HepG2 (cell line): ENCODE measurements around the gene ZNF574. TPM values are rescaled to one million over a fixed set of nuclear protein-coding genes. Genes with fewer than 3 reads are reported as not detected.

Source experiments
- CCAR2 ChIP-seq: fragments of 200-400 bp; formaldehyde crosslinking; optimal IDR thresholded peaks from 2 replicates; pipeline ENCODE3; 2018; ENCODE audit warnings: low read depth, mild to moderate bottlenecking, low read length, moderate library complexity
- DPF2 ChIP-seq: sonication (generic); formaldehyde crosslinking; IDR thresholded peaks from 2 replicates; pipeline ENCODE4 v1.4.0; 2020; ENCODE audit warnings: mild to moderate bottlenecking, low read depth, missing genetic modification reagents, borderline replicate concordance
- ERF ChIP-seq: IDR thresholded peaks from 2 replicates; pipeline ENCODE4 v1.6.1; 2018; ENCODE audit warnings: missing biosample characterization, missing genetic modification reagents
- GPN1 ChIP-seq: sonication (generic); formaldehyde crosslinking; IDR thresholded peaks from 2 replicates; pipeline ENCODE4 v1.5.1; 2020; ENCODE audit warnings: missing genetic modification reagents, borderline replicate concordance
- KDM1A ChIP-seq: IDR thresholded peaks from 2 replicates; pipeline ENCODE4 v1.6.1; 2016; ENCODE audit warnings: missing compliant biosample characterization
- KDM2A ChIP-seq: sonication (generic); formaldehyde crosslinking; IDR thresholded peaks from 2 replicates; pipeline ENCODE4 v1.4.0; 2020; ENCODE audit warnings: low read depth, missing genetic modification reagents, borderline replicate concordance
- RARG ChIP-seq: sonication (generic); formaldehyde crosslinking; IDR thresholded peaks from 2 replicates; pipeline ENCODE4 v1.4.0; 2020; ENCODE audit warnings: low read depth, mild to moderate bottlenecking, missing genetic modification reagents
- SIX4 ChIP-seq: sonication (generic); formaldehyde crosslinking; IDR thresholded peaks from 2 replicates; pipeline ENCODE4 v1.4.0; 2020; ENCODE audit warnings: missing genetic modification reagents
- YY1 ChIP-seq: IDR thresholded peaks from 2 replicates; pipeline ENCODE4 v1.6.1; 2011; ENCODE audit warnings: low read length, low read depth, moderate library complexity, mild to moderate bottlenecking; ENCODE audit not compliant: insufficient read depth, insufficient replicate concordance
- ZMYM3 ChIP-seq: sonication (generic); formaldehyde crosslinking; IDR thresholded peaks from 2 replicates; pipeline ENCODE4 v1.5.1; 2020; ENCODE audit warnings: mild to moderate bottlenecking, missing genetic modification reagents
- ZNF17 ChIP-seq: sonication (generic); formaldehyde crosslinking; IDR thresholded peaks from 2 replicates; pipeline ENCODE4 v1.5.0; 2020; ENCODE audit warnings: mild to moderate bottlenecking, missing genetic modification reagents
- ZNF337 ChIP-seq: sonication (generic); formaldehyde crosslinking; IDR thresholded peaks from 2 replicates; pipeline ENCODE4 v1.5.1; 2020; ENCODE audit warnings: missing genetic modification reagents, low read depth, mild to moderate bottlenecking, borderline replicate concordance
- ZNF33B ChIP-seq: sonication (generic); formaldehyde crosslinking; IDR thresholded peaks from 2 replicates; pipeline ENCODE4 v1.5.1; 2020; ENCODE audit warnings: mild to moderate bottlenecking, missing genetic modification reagents
- ZNF749 ChIP-seq: sonication (generic); formaldehyde crosslinking; IDR thresholded peaks from 2 replicates; pipeline ENCODE4 v1.8.0; 2022; ENCODE audit warnings: mild to moderate bottlenecking, missing genetic modification reagents, moderate library complexity, borderline replicate concordance
- ZNF782 ChIP-seq: sonication (generic); formaldehyde crosslinking; IDR thresholded peaks from 2 replicates; pipeline ENCODE4 v1.4.0; 2020; ENCODE audit warnings: missing genetic modification reagents, mild to moderate bottlenecking, borderline replicate concordance
- ZNF883 ChIP-seq: sonication (generic); formaldehyde crosslinking; IDR thresholded peaks from 2 replicates; pipeline ENCODE4 v1.5.1; 2020; ENCODE audit warnings: mild to moderate bottlenecking, missing genetic modification reagents; ENCODE audit errors: not compliant biosample characterization
- polyA plus RNA-seq, 8 experiments: library from polyadenylated mRNA; depleted of rRNA in 3 of 8; stranded (reverse) in 7 of 8; unstranded in 1 of 8; fragments of >200 nt; fragmentation: Illumina TruSeq in 4 of 8; extraction: Trizol in 4 of 8; gene quantifications; 2 replicates each; pipeline versions ENCODE4 v1.2.1 to v1.2.3, GENCODE V29; 2011 to 2016; ENCODE audit warnings: low read depth in 4 of 8, missing spikeins in 1 of 8, mixed read lengths in 1 of 8; ENCODE audit not compliant: insufficient read depth in 1 of 8
- total RNA-seq, 5 experiments: library from RNA; depleted of rRNA; stranded (reverse); fragments of >200 nt; fragmentation: Illumina TruSeq; extraction: Trizol; gene quantifications; 2 replicates each; pipeline ENCODE4 v1.2.3, GENCODE V29; 2016; ENCODE audit warnings: low read depth in 1 of 5
- TF ChIP-seq, protein P1 (sequence below): sonication (generic); formaldehyde crosslinking; conservative IDR thresholded peaks from 2 replicates; pipeline ENCODE4 v1.8.0; 2022; ENCODE audit warnings: mild to moderate bottlenecking, moderate library complexity, missing genetic modification reagents
- TF ChIP-seq, protein P2 (sequence below): sonication (generic); formaldehyde crosslinking; IDR thresholded peaks from 2 replicates; pipeline ENCODE4 v1.4.0; 2020; ENCODE audit warnings: missing genetic modification reagents
- TF ChIP-seq, protein P3 (sequence below): sonication (generic); formaldehyde crosslinking; IDR thresholded peaks from 2 replicates; pipeline ENCODE4 v1.5.1; 2020; ENCODE audit warnings: missing genetic modification reagents, mild to moderate bottlenecking, borderline replicate concordance
- TF ChIP-seq, protein P4 (sequence below): sonication (generic); formaldehyde crosslinking; IDR thresholded peaks from 2 replicates; pipeline ENCODE4 v1.5.0; 2020; ENCODE audit warnings: missing genetic modification reagents, mild to moderate bottlenecking, borderline replicate concordance

Gene ZNF574
- total and polyA plus RNA-seq, 2 of the 13 experiments (the other 11 are each of a cell fraction or from before 2014, with no cell fraction given), result 7.7 to 7.9 TPM

DNA sequence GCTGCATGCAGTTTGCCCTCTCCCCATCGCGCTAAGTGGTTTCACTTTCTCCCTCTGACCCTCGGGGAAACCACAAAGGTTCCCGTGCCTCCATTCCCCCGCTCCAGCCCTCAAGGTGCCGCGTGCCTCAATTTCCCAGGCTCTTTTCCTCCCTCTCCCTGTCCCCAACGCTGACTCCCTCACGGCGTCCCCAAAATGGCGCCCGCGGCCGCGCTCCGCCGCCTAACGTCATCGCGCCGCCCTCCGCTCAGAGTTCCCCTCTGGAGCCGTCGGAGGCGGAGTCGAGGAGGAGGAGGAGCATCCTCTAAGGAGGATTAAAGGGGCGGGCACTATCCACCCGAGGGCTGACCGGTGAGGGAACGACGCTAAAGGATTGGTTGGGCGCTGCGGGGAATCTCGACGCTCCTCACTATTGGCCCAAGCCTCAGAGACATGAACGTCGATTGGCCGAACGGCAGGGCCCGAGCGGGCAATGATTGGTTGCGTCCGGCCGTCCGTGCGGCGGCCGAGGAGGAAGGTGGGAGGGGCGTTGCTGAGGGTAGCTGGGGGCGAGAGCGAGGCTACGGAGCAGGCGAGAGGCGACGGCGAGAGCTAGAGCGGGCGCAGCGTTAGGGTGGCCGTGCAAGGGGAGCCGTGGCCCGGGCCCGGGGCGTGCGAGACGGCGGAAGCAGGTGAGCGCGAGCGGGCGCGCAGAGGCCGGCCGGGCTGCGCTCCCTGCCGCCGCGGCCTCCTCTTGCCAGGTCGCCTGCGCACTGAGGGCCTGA is at the start of gene ZNF574 (continued):
- TF ChIP-seq, protein P1, sequence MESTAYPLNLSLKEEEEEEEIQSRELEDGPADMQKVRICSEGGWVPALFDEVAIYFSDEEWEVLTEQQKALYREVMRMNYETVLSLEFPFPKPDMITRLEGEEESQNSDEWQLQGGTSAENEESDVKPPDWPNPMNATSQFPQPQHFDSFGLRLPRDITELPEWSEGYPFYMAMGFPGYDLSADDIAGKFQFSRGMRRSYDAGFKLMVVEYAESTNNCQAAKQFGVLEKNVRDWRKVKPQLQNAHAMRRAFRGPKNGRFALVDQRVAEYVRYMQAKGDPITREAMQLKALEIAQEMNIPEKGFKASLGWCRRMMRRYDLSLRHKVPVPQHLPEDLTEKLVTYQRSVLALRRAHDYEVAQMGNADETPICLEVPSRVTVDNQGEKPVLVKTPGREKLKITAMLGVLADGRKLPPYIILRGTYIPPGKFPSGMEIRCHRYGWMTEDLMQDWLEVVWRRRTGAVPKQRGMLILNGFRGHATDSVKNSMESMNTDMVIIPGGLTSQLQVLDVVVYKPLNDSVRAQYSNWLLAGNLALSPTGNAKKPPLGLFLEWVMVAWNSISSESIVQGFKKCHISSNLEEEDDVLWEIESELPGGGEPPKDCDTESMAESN, result peak; percentile 72; the same call in 1 of the 2 replicates
- TF ChIP-seq, protein P2, sequence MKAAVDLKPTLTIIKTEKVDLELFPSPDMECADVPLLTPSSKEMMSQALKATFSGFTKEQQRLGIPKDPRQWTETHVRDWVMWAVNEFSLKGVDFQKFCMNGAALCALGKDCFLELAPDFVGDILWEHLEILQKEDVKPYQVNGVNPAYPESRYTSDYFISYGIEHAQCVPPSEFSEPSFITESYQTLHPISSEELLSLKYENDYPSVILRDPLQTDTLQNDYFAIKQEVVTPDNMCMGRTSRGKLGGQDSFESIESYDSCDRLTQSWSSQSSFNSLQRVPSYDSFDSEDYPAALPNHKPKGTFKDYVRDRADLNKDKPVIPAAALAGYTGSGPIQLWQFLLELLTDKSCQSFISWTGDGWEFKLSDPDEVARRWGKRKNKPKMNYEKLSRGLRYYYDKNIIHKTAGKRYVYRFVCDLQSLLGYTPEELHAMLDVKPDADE (CRISPR knock-in tag), result no peak
- TF ChIP-seq, protein P3, sequence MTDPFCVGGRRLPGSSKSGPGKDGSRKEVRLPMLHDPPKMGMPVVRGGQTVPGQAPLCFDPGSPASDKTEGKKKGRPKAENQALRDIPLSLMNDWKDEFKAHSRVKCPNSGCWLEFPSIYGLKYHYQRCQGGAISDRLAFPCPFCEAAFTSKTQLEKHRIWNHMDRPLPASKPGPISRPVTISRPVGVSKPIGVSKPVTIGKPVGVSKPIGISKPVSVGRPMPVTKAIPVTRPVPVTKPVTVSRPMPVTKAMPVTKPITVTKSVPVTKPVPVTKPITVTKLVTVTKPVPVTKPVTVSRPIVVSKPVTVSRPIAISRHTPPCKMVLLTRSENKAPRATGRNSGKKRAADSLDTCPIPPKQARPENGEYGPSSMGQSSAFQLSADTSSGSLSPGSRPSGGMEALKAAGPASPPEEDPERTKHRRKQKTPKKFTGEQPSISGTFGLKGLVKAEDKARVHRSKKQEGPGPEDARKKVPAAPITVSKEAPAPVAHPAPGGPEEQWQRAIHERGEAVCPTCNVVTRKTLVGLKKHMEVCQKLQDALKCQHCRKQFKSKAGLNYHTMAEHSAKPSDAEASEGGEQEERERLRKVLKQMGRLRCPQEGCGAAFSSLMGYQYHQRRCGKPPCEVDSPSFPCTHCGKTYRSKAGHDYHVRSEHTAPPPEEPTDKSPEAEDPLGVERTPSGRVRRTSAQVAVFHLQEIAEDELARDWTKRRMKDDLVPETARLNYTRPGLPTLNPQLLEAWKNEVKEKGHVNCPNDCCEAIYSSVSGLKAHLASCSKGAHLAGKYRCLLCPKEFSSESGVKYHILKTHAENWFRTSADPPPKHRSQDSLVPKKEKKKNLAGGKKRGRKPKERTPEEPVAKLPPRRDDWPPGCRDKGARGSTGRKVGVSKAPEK (CRISPR knock-in tag), result no peak
- TF ChIP-seq YY1, result peak; percentile 96
- peak; percentile 54; the same call in 1 of the 2 replicates for TF ChIP-seq ERF (CRISPR knock-in tag)
- TF ChIP-seq, protein P4, sequence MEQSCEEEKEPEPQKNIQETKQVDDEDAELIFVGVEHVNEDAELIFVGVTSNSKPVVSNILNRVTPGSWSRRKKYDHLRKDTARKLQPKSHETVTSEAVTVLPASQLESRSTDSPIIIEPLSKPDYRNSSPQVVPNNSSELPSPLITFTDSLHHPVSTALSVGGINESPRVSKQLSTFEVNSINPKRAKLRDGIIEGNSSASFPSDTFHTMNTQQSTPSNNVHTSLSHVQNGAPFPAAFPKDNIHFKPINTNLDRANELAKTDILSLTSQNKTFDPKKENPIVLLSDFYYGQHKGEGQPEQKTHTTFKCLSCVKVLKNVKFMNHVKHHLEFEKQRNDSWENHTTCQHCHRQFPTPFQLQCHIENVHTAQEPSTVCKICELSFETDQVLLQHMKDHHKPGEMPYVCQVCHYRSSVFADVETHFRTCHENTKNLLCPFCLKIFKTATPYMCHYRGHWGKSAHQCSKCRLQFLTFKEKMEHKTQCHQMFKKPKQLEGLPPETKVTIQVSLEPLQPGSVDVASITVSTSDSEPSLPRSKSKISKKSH, result peak; percentile 61
- peak; percentile 32; the same call in 1 of the 2 replicates for TF ChIP-seq ZNF782
- no peak for TF ChIP-seq CCAR2
- no peak for TF ChIP-seq ZNF17 (CRISPR knock-in tag)
- TF ChIP-seq DPF2 (CRISPR knock-in tag), result no peak
- TF ChIP-seq ZNF883 (CRISPR knock-in tag), result no peak
- TF ChIP-seq GPN1 (CRISPR knock-in tag), result no peak
- TF ChIP-seq KDM2A (CRISPR knock-in tag), result peak; percentile 78; the same call in 1 of the 2 replicates
- no peak for TF ChIP-seq SIX4 (CRISPR knock-in tag)
- no peak for TF ChIP-seq KDM1A (CRISPR knock-in tag)
- no peak for TF ChIP-seq ZMYM3
- TF ChIP-seq ZNF33B (CRISPR knock-in tag), result 0 out of 2 replicates have a peak, but pooled peaks have one; percentile 31
- peak; percentile 41; the same call in 1 of the 2 replicates for TF ChIP-seq RARG (CRISPR knock-in tag)
- TF ChIP-seq ZNF749 (CRISPR knock-in tag), result 0 out of 2 replicates have a peak, but pooled peaks have one; percentile 37
- TF ChIP-seq ZNF337 (CRISPR knock-in tag), result no peak
